ENCODE results near the gene CNIH3.

GRCh38 chr1:224660074-224660473 lies 44.0 kb downstream of the CNIH3 start:
- TF ChIP-seq CTCF (IDR thresholded peaks at IDR 0.05) (no peak), POLR2A (IDR thresholded peaks at IDR 0.05) (no peak)

Measured in ovary (tissue), 3 donors.